ENCODE data around the gene NPEPPS. TPM values are rescaled to one million over a fixed set of nuclear protein-coding genes. Genes with fewer than 3 reads are reported as not detected.

NPEPPS gene
- total RNA-seq, 1 donor from 2014 or later = 106 TPM

- no peak overlapping the region for H3K4me3 Mint-ChIP-seq
- DNase-seq (ENCODE audit: low spot score) = no peak
- peaks cover 40% of the 10 kb centered on the region for H3K36me3 Mint-ChIP-seq (ENCODE audit: low read depth)
- no peak overlapping the region for H3K27ac Mint-ChIP-seq
- H3K4me1 Mint-ChIP-seq (ENCODE audit: low read depth) = peaks cover 26% of the 10 kb centered on the region
- H3K9me3 Mint-ChIP-seq = no peaks in the 10 kb centered on the region
- no peaks in the 10 kb centered on the region for H3K27me3 Mint-ChIP-seq (ENCODE audit: insufficient read depth)
- intact Hi-C loops (cut with micrococcal nuclease) = no loop called here
These were observed 91.3 kb downstream of the NPEPPS start for GRCh38 chr17:47622180-47622549.

GRCh38 chr17:47624727-47625068 lies 93.8 kb downstream of the NPEPPS start:
- H3K4me1 Mint-ChIP-seq (ENCODE audit: low read depth) = peaks cover 17% of the 10 kb centered on the region
- H3K36me3 Mint-ChIP-seq (ENCODE audit: low read depth) = peaks cover 28% of the 10 kb centered on the region
- intact Hi-C loops (cut with micrococcal nuclease) = no loop called here
- H3K27ac Mint-ChIP-seq = no peak overlapping the region
- H3K27me3 Mint-ChIP-seq (ENCODE audit: insufficient read depth) = no peaks in the 10 kb centered on the region
- DNase-seq (ENCODE audit: low spot score) = no peak
- no peak overlapping the region for H3K4me3 Mint-ChIP-seq
- no peaks in the 10 kb centered on the region for H3K9me3 Mint-ChIP-seq

GRCh38 chr17:47628014-47628566 lies 97.2 kb downstream of the NPEPPS start:
- DNase-seq (ENCODE audit: low spot score) = no peak
- Mint-ChIP-seq H3K9me3 (no peaks in the 10 kb centered on the region), H3K36me3 (ENCODE audit: low read depth) (peaks cover 14% of the 10 kb centered on the region), H3K4me3 (no peak overlapping the region), H3K27me3 (ENCODE audit: insufficient read depth) (no peaks in the 10 kb centered on the region), H3K4me1 (ENCODE audit: low read depth) (no peaks in the 10 kb centered on the region), H3K27ac (no peak overlapping the region)
- intact Hi-C loops (cut with micrococcal nuclease) = no loop called here

GRCh38 chr17:47629826-47630225 lies 98.9 kb downstream of the NPEPPS start:
- H3K27ac Mint-ChIP-seq = no peak overlapping the region
- H3K4me3 Mint-ChIP-seq = no peak overlapping the region
- H3K27me3 Mint-ChIP-seq (ENCODE audit: insufficient read depth) = no peaks in the 10 kb centered on the region
- peaks cover 8% of the 10 kb centered on the region for H3K36me3 Mint-ChIP-seq (ENCODE audit: low read depth)
- H3K4me1 Mint-ChIP-seq (ENCODE audit: low read depth) = no peaks in the 10 kb centered on the region
- intact Hi-C loops (cut with micrococcal nuclease) = no loop called here
- H3K9me3 Mint-ChIP-seq = no peaks in the 10 kb centered on the region
- no peak for DNase-seq (ENCODE audit: low spot score)

- H3K4me1 Mint-ChIP-seq (ENCODE audit: low read depth) = no peaks in the 10 kb centered on the region
- H3K4me3 Mint-ChIP-seq = no peak overlapping the region
- no peaks in the 10 kb centered on the region for H3K9me3 Mint-ChIP-seq
- H3K27me3 Mint-ChIP-seq (ENCODE audit: insufficient read depth) = no peaks in the 10 kb centered on the region
- H3K27ac Mint-ChIP-seq = no peak overlapping the region
- peaks cover 4% of the 10 kb centered on the region for H3K36me3 Mint-ChIP-seq (ENCODE audit: low read depth)
- DNase-seq (ENCODE audit: low spot score) = no peak
- intact Hi-C loops (cut with micrococcal nuclease) = no loop called here
These were observed 99.7 kb downstream of the NPEPPS start for GRCh38 chr17:47630614-47631013.

- H3K4me3 Mint-ChIP-seq = no peak overlapping the region
- H3K27me3 Mint-ChIP-seq (ENCODE audit: insufficient read depth) = no peaks in the 10 kb centered on the region
- H3K27ac Mint-ChIP-seq = no peak overlapping the region
- DNase-seq (ENCODE audit: low spot score) = no peak
- peaks cover 12% of the 10 kb centered on the region for H3K4me1 Mint-ChIP-seq (ENCODE audit: low read depth)
- peaks cover 3% of the 10 kb centered on the region for H3K36me3 Mint-ChIP-seq (ENCODE audit: low read depth)
- H3K9me3 Mint-ChIP-seq = no peaks in the 10 kb centered on the region
- intact Hi-C loops (cut with micrococcal nuclease) = no loop called here
These were observed 102.1 kb downstream of the NPEPPS start for GRCh38 chr17:47632991-47633390.

GRCh38 chr17:47633996-47634395 lies 103.1 kb downstream of the NPEPPS start:
- DNase-seq (ENCODE audit: low spot score) = no peak
- no peaks in the 10 kb centered on the region for H3K9me3 Mint-ChIP-seq
- H3K4me3 Mint-ChIP-seq = no peak overlapping the region
- intact Hi-C loops (cut with micrococcal nuclease) = no loop called here
- no peak overlapping the region for H3K27ac Mint-ChIP-seq
- H3K4me1 Mint-ChIP-seq (ENCODE audit: low read depth) = peaks cover 12% of the 10 kb centered on the region
- H3K27me3 Mint-ChIP-seq (ENCODE audit: insufficient read depth) = no peaks in the 10 kb centered on the region
- H3K36me3 Mint-ChIP-seq (ENCODE audit: low read depth) = peaks cover 5% of the 10 kb centered on the region

GRCh38 chr17:47634870-47635269 lies 104.0 kb downstream of the NPEPPS start:
- H3K9me3 Mint-ChIP-seq = no peaks in the 10 kb centered on the region
- no peak overlapping the region for H3K27ac Mint-ChIP-seq
- peaks cover 12% of the 10 kb centered on the region for H3K4me1 Mint-ChIP-seq (ENCODE audit: low read depth)
- H3K36me3 Mint-ChIP-seq (ENCODE audit: low read depth) = peaks cover 5% of the 10 kb centered on the region
- no peaks in the 10 kb centered on the region for H3K27me3 Mint-ChIP-seq (ENCODE audit: insufficient read depth)
- DNase-seq (ENCODE audit: low spot score) = no peak
- intact Hi-C loops (cut with micrococcal nuclease) = no loop called here
- no peak overlapping the region for H3K4me3 Mint-ChIP-seq

- Mint-ChIP-seq H3K9me3 (no peaks in the 10 kb centered on the region), H3K27ac (no peak overlapping the region), H3K27me3 (ENCODE audit: insufficient read depth) (no peaks in the 10 kb centered on the region), H3K4me1 (ENCODE audit: low read depth) (peaks cover 12% of the 10 kb centered on the region), H3K4me3 (no peak overlapping the region), H3K36me3 (ENCODE audit: low read depth) (peaks cover 5% of the 10 kb centered on the region)
- intact Hi-C loops (cut with micrococcal nuclease) = no loop called here
- DNase-seq (ENCODE audit: low spot score) = no peak
These were observed 104.8 kb downstream of the NPEPPS start for GRCh38 chr17:47635734-47636133.

- intact Hi-C loops (cut with micrococcal nuclease) = no loop called here
- DNase-seq (ENCODE audit: low spot score) = no peak
- peaks cover 2% of the 10 kb centered on the region for H3K36me3 Mint-ChIP-seq (ENCODE audit: low read depth)
- H3K9me3 Mint-ChIP-seq = no peaks in the 10 kb centered on the region
- peaks cover 17% of the 10 kb centered on the region for H3K4me1 Mint-ChIP-seq (ENCODE audit: low read depth)
- H3K27ac Mint-ChIP-seq = no peak overlapping the region
- H3K4me3 Mint-ChIP-seq = no peak overlapping the region
- H3K27me3 Mint-ChIP-seq (ENCODE audit: insufficient read depth) = no peaks in the 10 kb centered on the region
These were observed 105.5 kb downstream of the NPEPPS start for GRCh38 chr17:47636273-47637030.

- H3K4me1 Mint-ChIP-seq (ENCODE audit: low read depth) = peaks cover 22% of the 10 kb centered on the region
- no peak overlapping the region for H3K27ac Mint-ChIP-seq
- intact Hi-C loops (cut with micrococcal nuclease) = no loop called here
- no peaks in the 10 kb centered on the region for H3K27me3 Mint-ChIP-seq (ENCODE audit: insufficient read depth)
- peaks cover 2% of the 10 kb centered on the region for H3K36me3 Mint-ChIP-seq (ENCODE audit: low read depth)
- no peak for DNase-seq (ENCODE audit: low spot score)
- H3K9me3 Mint-ChIP-seq = no peaks in the 10 kb centered on the region
- H3K4me3 Mint-ChIP-seq = no peak overlapping the region
These were observed 108.0 kb downstream of the NPEPPS start for GRCh38 chr17:47638903-47639302.

- Mint-ChIP-seq H3K36me3 (ENCODE audit: low read depth) (peaks cover 4% of the 10 kb centered on the region), H3K4me3 (no peak overlapping the region), H3K27me3 (ENCODE audit: insufficient read depth) (no peaks in the 10 kb centered on the region), H3K4me1 (ENCODE audit: low read depth) (peaks cover 22% of the 10 kb centered on the region), H3K9me3 (no peaks in the 10 kb centered on the region), H3K27ac (no peak overlapping the region)
- DNase-seq (ENCODE audit: low spot score) = no peak
- intact Hi-C loops (cut with micrococcal nuclease) = loop anchor here (10.0 kb wide), 1 partner anchor 1195 kb away; the partner anchor contains the start of gene CALCOCO2
These were observed 109.2 kb downstream of the NPEPPS start for GRCh38 chr17:47640076-47640475.

GRCh38 chr17:47641202-47641601 lies 110.3 kb downstream of the NPEPPS start:
- Mint-ChIP-seq H3K27ac (no peak overlapping the region), H3K27me3 (ENCODE audit: insufficient read depth) (no peaks in the 10 kb centered on the region), H3K4me3 (no peak overlapping the region), H3K9me3 (no peaks in the 10 kb centered on the region), H3K4me1 (ENCODE audit: low read depth) (peaks cover 20% of the 10 kb centered on the region), H3K36me3 (ENCODE audit: low read depth) (peaks cover 4% of the 10 kb centered on the region)
- no peak for DNase-seq (ENCODE audit: low spot score)
- intact Hi-C loops (cut with micrococcal nuclease) = loop anchor here (10.0 kb wide), 1 partner anchor 1194 kb away; the partner anchor contains the start of gene CALCOCO2
